IMR-90 (cell line): Measurements from ENCODE around the gene ISM1. TPM values are rescaled to one million over a fixed set of nuclear protein-coding genes. Genes with fewer than 3 reads are reported as not detected.

ENCODE experiments used
- ATAC-seq: fragments of 200-7000 bp; cut with Tn5 transposase; 2 replicates; pipeline ENCODE4 v1.9.1; 2020; ENCODE audit warnings: low read depth, mild to moderate bottlenecking, moderate library complexity
- BruUV-seq: library from RNA; stranded (reverse); fragments of 400-500 nt; replicated peaks from 2 replicates; lab custom pipeline; 2021; lab: Mats Ljungman, UMichigan
- CTCF ChIA-PET: fragments of 300-600 bp; formaldehyde crosslinking; extraction: SDS; loops from one replicate; lab custom pipeline; 2021; ENCODE audit warnings: antibody characterized with exemption; lab: Yijun Ruan, JAX
- POLR2A ChIA-PET: fragments of 300-600 bp; sonication (Branson Sonifier 250); formaldehyde crosslinking; loops from one replicate; lab custom pipeline; 2022; ENCODE audit warnings: antibody characterized with exemption; ENCODE audit not compliant: unreplicated experiment; lab: Charles Lee
- DNase-seq: peaks from one replicate; pipeline ENCODE4 v3.0.0; 2013
- H2AFZ ChIP-seq: replicated peaks from 2 replicates; pipeline ENCODE3; 2013; ENCODE audit warnings: low read length, mild to moderate bottlenecking; ENCODE audit not compliant: poor library complexity
- H2AK5ac ChIP-seq: 2 replicates; pipeline ENCODE4 v1.6.1; 2013; ENCODE audit warnings: low read depth, low read length, inconsistent platforms
- H2AK9ac ChIP-seq: replicated peaks from 2 replicates; pipeline ENCODE3; 2013; ENCODE audit warnings: mild to moderate bottlenecking, low read depth, low read length, moderate library complexity; ENCODE audit not compliant: poor library complexity
- H2BK120ac ChIP-seq: 2 replicates; pipeline ENCODE4 v1.6.1; 2013; ENCODE audit warnings: low read depth, low read length, inconsistent platforms
- H2BK15ac ChIP-seq: 3 replicates; pipeline ENCODE4 v1.6.1; 2013; ENCODE audit warnings: low read depth, low read length, inconsistent platforms
- H2BK20ac ChIP-seq: 2 replicates; pipeline ENCODE4 v1.6.1; 2013; ENCODE audit warnings: low read depth, mild to moderate bottlenecking, inconsistent platforms, low read length, moderate library complexity
- H2BK5ac ChIP-seq: 2 replicates; pipeline ENCODE4 v1.6.1; 2013; ENCODE audit warnings: mild to moderate bottlenecking, low read depth, low read length, inconsistent platforms; ENCODE audit not compliant: poor library complexity, severe bottlenecking
- H3K14ac ChIP-seq: replicated peaks from 2 replicates; pipeline ENCODE4 v1.6.1; 2013; ENCODE audit warnings: low read depth, low read length, inconsistent platforms
- H3K18ac ChIP-seq: 2 replicates; pipeline ENCODE4 v1.6.1; 2013; ENCODE audit warnings: low read depth, low read length, control low read depth
- H3K23ac ChIP-seq: 2 replicates; pipeline ENCODE4 v1.6.1; 2013; ENCODE audit warnings: low read depth, low read length, inconsistent platforms
- H3K27ac ChIP-seq: 2 replicates; pipeline ENCODE4 v1.5.1; 2013; ENCODE audit warnings: mild to moderate bottlenecking, control low read depth, low read length; ENCODE audit not compliant: insufficient read depth
- H3K27me3 ChIP-seq: 2 replicates; pipeline ENCODE4 v1.6.1; 2013; ENCODE audit warnings: low read length; ENCODE audit not compliant: control insufficient read depth, insufficient read depth
- H3K36me3 ChIP-seq: 2 replicates; pipeline ENCODE4 v1.6.1; 2013; ENCODE audit warnings: low read length, mixed read lengths; ENCODE audit not compliant: control insufficient read depth, insufficient read depth
- H3K4ac ChIP-seq: 2 replicates; pipeline ENCODE4 v1.6.1; 2013; ENCODE audit warnings: low read depth, low read length, inconsistent platforms
- H3K4me1 ChIP-seq: 2 replicates; pipeline ENCODE4 v1.6.1; 2013; ENCODE audit warnings: low read length, mixed read lengths; ENCODE audit not compliant: control insufficient read depth, insufficient read depth
- H3K4me2 ChIP-seq: 2 replicates; pipeline ENCODE4 v1.6.1; 2013; ENCODE audit warnings: low read depth, mild to moderate bottlenecking, control low read depth, low read length, moderate library complexity
- H3K4me3 ChIP-seq: 2 replicates; pipeline ENCODE4 v1.5.1; 2013; ENCODE audit warnings: low read depth, mild to moderate bottlenecking, control low read depth, low read length, moderate library complexity; ENCODE audit not compliant: insufficient read depth
- H3K56ac ChIP-seq: 2 replicates; pipeline ENCODE4 v1.6.1; 2013; ENCODE audit warnings: low read length, inconsistent platforms; ENCODE audit not compliant: insufficient read depth; ENCODE audit errors: extremely low read depth
- H3K79me1 ChIP-seq, 2 experiments: 2 replicates each; pipeline ENCODE4 v1.6.1; 2013; ENCODE audit warnings: low read length in 2 of 2, inconsistent platforms in 1 of 2, low read depth in 1 of 2
- H3K9ac ChIP-seq: 2 replicates; pipeline ENCODE4 v1.6.1; 2013; ENCODE audit warnings: low read depth, low read length, control low read depth
- H3K9me1 ChIP-seq: 2 replicates; pipeline ENCODE4 v1.6.1; 2013; ENCODE audit warnings: low read length, inconsistent platforms; ENCODE audit not compliant: insufficient read depth
- H3K9me3 ChIP-seq: 2 replicates; pipeline ENCODE4 v1.6.1; 2013; ENCODE audit warnings: low read length; ENCODE audit not compliant: control insufficient read depth, insufficient read depth
- H4K20me1 ChIP-seq: 2 replicates; pipeline ENCODE4 v1.6.1; 2013; ENCODE audit warnings: low read length, inconsistent platforms; ENCODE audit not compliant: insufficient read depth
- H4K5ac ChIP-seq: 2 replicates; pipeline ENCODE4 v1.6.1; 2013; ENCODE audit warnings: mild to moderate bottlenecking, low read depth, low read length, control low read depth
- H4K8ac ChIP-seq, 2 experiments: 2 replicates each; pipeline ENCODE4 v1.6.1; 2013; ENCODE audit warnings: low read depth in 2 of 2, low read length in 2 of 2, control low read depth in 1 of 2, inconsistent platforms in 1 of 2
- H4K91ac ChIP-seq: 2 replicates; pipeline ENCODE4 v1.6.1; 2013; ENCODE audit warnings: low read depth, low read length, inconsistent platforms; ENCODE audit not compliant: insufficient read depth
- CEBPB ChIP-seq: IDR thresholded peaks from 2 replicates; pipeline ENCODE4 v1.6.1; 2012; ENCODE audit warnings: low read depth, low read length, improper control_type of control experiment
- MAZ ChIP-seq: IDR thresholded peaks from 2 replicates; pipeline ENCODE4 v1.6.1; 2012; ENCODE audit warnings: low read depth, mild to moderate bottlenecking, low read length, improper control_type of control experiment, moderate library complexity, borderline replicate concordance
- WGBS, 2 experiments: methylation state at CpG; one replicate each; pipeline versions ENCODE4 v1.1.5 to v1.1.7; 2013; ENCODE audit warnings: missing lambda C conversion rate in 2 of 2; ENCODE audit not compliant: insufficient read length in 1 of 2; ENCODE audit errors: extremely low coverage in 2 of 2; 5-methylcytosine and 5-hydroxymethylcytosine counted together
- dilution Hi-C: fragments of 300-500 bp; cut with HindIII; formaldehyde crosslinking; loops from one replicate; pipeline ENCODE4 v1.14.3; 2018; ENCODE audit warnings: low sequenced_read_pairs; ENCODE audit not compliant: unreplicated experiment
- in situ Hi-C: fragments of 300-500 bp; cut with MboI; formaldehyde crosslinking; loops from 3 replicates; pipeline ENCODE4 v1.14.3; 2019; ENCODE audit warnings: low sequenced_read_pairs, inconsistent platforms, mixed read lengths
- intact Hi-C: fragments of 100-400 bp; cut with micrococcal nuclease; formaldehyde crosslinking; loops from 2 replicates; pipeline ENCODE4 v1.10.0; 2022
- polyA plus RNA-seq, 3 experiments: library from polyadenylated mRNA; depleted of rRNA; stranded (reverse); fragments of >200 nt; gene quantifications; 2 replicates each; pipeline ENCODE4 v1.2.3, GENCODE V29; 2012; ENCODE audit warnings: low replicate concordance in 1 of 3
- total RNA-seq: library from RNA; depleted of rRNA; stranded (reverse); fragments of >200 nt; gene quantifications from 2 replicates; pipeline ENCODE4 v1.2.3, GENCODE V29; 2012

ISM1 gene
- total and polyA plus RNA-seq, 2 of the 4 experiments (the other 2 are of a cell fraction): not detected

- H3K9ac ChIP-seq: no peak overlapping the region
- H3K9me1 ChIP-seq: no peaks in the 10 kb centered on the region
- intact Hi-C loops: no loop called here
- no TSS peak for BruUV-seq
- in situ Hi-C loops: loop anchor here (10.0 kb wide), 2 partner anchors 232 to 442 kb away; no protein-coding TSS in a partner anchor
- H3K23ac ChIP-seq: no peak overlapping the region
- no peaks in the 10 kb centered on the region for H3K9me3 ChIP-seq
- no peak overlapping the region for H2BK120ac ChIP-seq
- H4K5ac ChIP-seq: no peak overlapping the region
- ATAC-seq (no peak), DNase-seq (no peak)
- peaks cover 10% of the 10 kb centered on the region for H3K27me3 ChIP-seq
- H3K4me1 ChIP-seq: no peaks in the 10 kb centered on the region
- no peak overlapping the region for H3K4me2 ChIP-seq
- H3K27ac ChIP-seq: no peak overlapping the region
- H2BK15ac ChIP-seq: no peak overlapping the region
- WGBS, 2 experiments: no CpG with 5 or more reads among the region's 3 CpGs
- dilution Hi-C loops: no loop called here
- no peak overlapping the region for H3K56ac ChIP-seq
- H2AK9ac ChIP-seq: no peak overlapping the region
- no peak overlapping the region for H3K4ac ChIP-seq
- H4K91ac ChIP-seq: no peak overlapping the region
- no peak for TF ChIP-seq MAZ
- TF ChIP-seq CEBPB: no peak
- no peak overlapping the region for H3K4me3 ChIP-seq
- no peaks in the 10 kb centered on the region for H4K20me1 ChIP-seq
- ChIA-PET CTCF (no interaction called here), POLR2A (no interaction called here)
- H2BK20ac ChIP-seq: no peak overlapping the region
- no peak overlapping the region for H4K8ac ChIP-seq
- H3K36me3 ChIP-seq: no peaks in the 10 kb centered on the region
- no peak overlapping the region for H3K18ac ChIP-seq
- H2AFZ ChIP-seq: no peak overlapping the region
- no peak overlapping the region for H2BK5ac ChIP-seq
- no peak overlapping the region for H2AK5ac ChIP-seq
- H3K79me1 ChIP-seq: no peaks in the 10 kb centered on the region
- H3K14ac ChIP-seq: no peak overlapping the region
Measured at GRCh38 chr20:13322621-13323020, 101.5 kb downstream of the ISM1 start.
